Osteoblast (primary cell): ENCODE data around the gene UGGT2. TPM values are rescaled to one million over a fixed set of nuclear protein-coding genes. Genes with fewer than 3 reads are reported as not detected.

ENCODE experiments used
- DNase-seq: peaks from one replicate; pipeline ENCODE4 v3.0.0; 2011; ENCODE audit warnings: low spot score, mixed read lengths; ENCODE audit not compliant: insufficient read length; ENCODE audit errors: missing footprints
- H2AFZ ChIP-seq: 2 replicates; pipeline ENCODE4 v1.6.0; 2011; ENCODE audit warnings: mild to moderate bottlenecking, low read length
- H3K27ac ChIP-seq: 2 replicates; pipeline ENCODE4 v1.5.1; 2011; ENCODE audit warnings: mild to moderate bottlenecking, low read depth, low read length, moderate library complexity
- H3K27me3 ChIP-seq: 2 replicates; pipeline ENCODE4 v1.6.0; 2012; ENCODE audit warnings: mild to moderate bottlenecking, control low read depth, inconsistent platforms, low read length, moderate library complexity; ENCODE audit not compliant: insufficient read depth
- H3K36me3 ChIP-seq: 2 replicates; pipeline ENCODE4 v1.5.1; 2011; ENCODE audit warnings: mild to moderate bottlenecking, low read length, control low read depth, moderate library complexity; ENCODE audit not compliant: insufficient read depth
- H3K4me1 ChIP-seq: 2 replicates; pipeline ENCODE4 v1.5.1; 2011; ENCODE audit warnings: mild to moderate bottlenecking, low read length, control low read depth, moderate library complexity; ENCODE audit not compliant: insufficient read depth
- H3K4me2 ChIP-seq: 2 replicates; pipeline ENCODE4 v1.6.0; 2011; ENCODE audit warnings: mild to moderate bottlenecking, low read length; ENCODE audit not compliant: insufficient read depth
- H3K4me3 ChIP-seq: fragments of 200-600 bp; sonication (generic); 3 replicates; pipeline ENCODE4 v1.5.1; 2012; ENCODE audit warnings: mild to moderate bottlenecking, low read length, inconsistent platforms; ENCODE audit not compliant: insufficient read depth
- H3K79me2 ChIP-seq: 2 replicates; pipeline ENCODE4 v1.6.0; 2012; ENCODE audit warnings: mild to moderate bottlenecking, low read length, control low read depth, inconsistent platforms; ENCODE audit not compliant: insufficient read depth
- H3K9me3 ChIP-seq: 2 replicates; pipeline ENCODE4 v1.5.1; 2011; ENCODE audit warnings: low read depth, low read length, control low read depth
- H4K20me1 ChIP-seq: 2 replicates; pipeline ENCODE4 v1.6.0; 2012; ENCODE audit warnings: mild to moderate bottlenecking, low read length, control low read depth; ENCODE audit not compliant: insufficient read depth
- CTCF ChIP-seq: IDR thresholded peaks from 2 replicates; pipeline ENCODE4 v1.5.1; 2011; ENCODE audit warnings: mild to moderate bottlenecking, low read depth, low read length, moderate library complexity; ENCODE audit errors: extremely low read depth
- total RNA-seq: library from RNA; depleted of rRNA; stranded (reverse); fragments of >200 nt; gene quantifications from 2 replicates; pipeline ENCODE4 v1.2.3, GENCODE V29; 2012

The UGGT2 gene
- total RNA-seq, 1 donor = 78.2 TPM

DNA sequence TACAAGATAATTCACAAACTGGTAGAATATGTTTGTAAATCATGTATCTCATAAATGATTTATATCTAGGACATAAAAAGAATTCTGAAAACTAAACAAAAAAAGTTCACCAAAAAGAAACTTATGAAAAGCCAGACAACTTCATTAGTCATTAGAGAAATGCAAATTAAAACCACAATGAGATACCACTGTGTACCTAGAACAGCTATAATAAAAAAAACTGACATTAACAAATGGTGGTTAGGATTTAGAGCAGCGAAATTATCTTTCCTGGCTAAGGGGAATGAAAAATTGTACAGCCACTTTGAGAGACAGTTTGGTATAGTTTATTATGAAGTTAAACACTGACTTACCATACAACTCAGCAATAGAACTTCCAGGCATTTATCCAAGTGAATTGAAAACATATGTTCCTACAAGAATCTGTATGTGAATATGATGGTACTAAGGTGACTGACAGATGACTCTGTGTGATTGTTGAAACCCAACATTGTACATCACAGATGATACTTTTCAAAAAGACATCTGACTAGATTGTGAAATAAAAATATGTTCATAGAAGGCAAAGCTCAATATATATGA lies 41.8 kb downstream of the UGGT2 start:
- no peaks in the 10 kb centered on the region for H3K9me3 ChIP-seq
- no peak for TF ChIP-seq CTCF
- H4K20me1 ChIP-seq = no peaks in the 10 kb centered on the region
- no peak overlapping the region for H2AFZ ChIP-seq
- no peak overlapping the region for H3K4me2 ChIP-seq
- H3K79me2 ChIP-seq = peaks cover 10% of the 10 kb centered on the region
- no peaks in the 10 kb centered on the region for H3K4me1 ChIP-seq
- H3K4me3 ChIP-seq = no peak overlapping the region
- no peaks in the 10 kb centered on the region for H3K27me3 ChIP-seq
- no peak for DNase-seq
- H3K27ac ChIP-seq = no peak overlapping the region
- no peaks in the 10 kb centered on the region for H3K36me3 ChIP-seq

DNA sequence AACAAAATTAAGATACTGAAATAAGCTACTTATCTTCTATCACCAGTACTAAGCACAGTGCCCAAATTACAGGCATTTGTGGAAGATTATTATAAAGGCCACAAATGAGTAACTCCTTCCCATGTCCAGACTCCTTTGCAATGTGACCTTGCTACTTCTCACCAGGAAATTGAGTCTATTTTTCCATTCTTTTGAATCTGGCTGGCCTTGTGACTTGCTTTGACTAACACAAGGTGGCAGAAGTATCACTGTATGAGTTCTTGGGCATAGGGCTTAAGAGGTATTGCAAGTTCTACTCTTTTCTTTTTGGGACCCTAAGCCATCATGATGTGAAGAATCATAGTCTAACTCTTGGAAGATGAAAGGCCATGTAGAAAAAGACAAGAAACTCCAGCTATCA lies 49.9 kb downstream of the UGGT2 start:
- Histone ChIP-seq H3K27me3 (no peaks in the 10 kb centered on the region), H3K4me2 (no peak overlapping the region), H3K9me3 (no peaks in the 10 kb centered on the region), H2AFZ (no peak overlapping the region), H3K4me1 (no peaks in the 10 kb centered on the region), H3K36me3 (no peaks in the 10 kb centered on the region), H3K4me3 (no peak overlapping the region), H3K27ac (no peak overlapping the region), H4K20me1 (peaks cover 4% of the 10 kb centered on the region), H3K79me2 (peaks cover 19% of the 10 kb centered on the region)
- peak; percentile 20 for TF ChIP-seq CTCF
- DNase-seq = no peak

GRCh38 chr13:96002322-96003131 lies 50.7 kb downstream of the UGGT2 start:
- H3K4me3 ChIP-seq = no peak overlapping the region
- no peaks in the 10 kb centered on the region for H3K9me3 ChIP-seq
- no peak overlapping the region for H2AFZ ChIP-seq
- H3K27ac ChIP-seq = no peak overlapping the region
- H4K20me1 ChIP-seq = peaks cover 4% of the 10 kb centered on the region
- peaks cover 14% of the 10 kb centered on the region for H3K79me2 ChIP-seq
- DNase-seq = no peak
- H3K4me1 ChIP-seq = no peaks in the 10 kb centered on the region
- no peak overlapping the region for H3K4me2 ChIP-seq
- no peaks in the 10 kb centered on the region for H3K36me3 ChIP-seq
- TF ChIP-seq CTCF = no peak
- no peaks in the 10 kb centered on the region for H3K27me3 ChIP-seq

DNA sequence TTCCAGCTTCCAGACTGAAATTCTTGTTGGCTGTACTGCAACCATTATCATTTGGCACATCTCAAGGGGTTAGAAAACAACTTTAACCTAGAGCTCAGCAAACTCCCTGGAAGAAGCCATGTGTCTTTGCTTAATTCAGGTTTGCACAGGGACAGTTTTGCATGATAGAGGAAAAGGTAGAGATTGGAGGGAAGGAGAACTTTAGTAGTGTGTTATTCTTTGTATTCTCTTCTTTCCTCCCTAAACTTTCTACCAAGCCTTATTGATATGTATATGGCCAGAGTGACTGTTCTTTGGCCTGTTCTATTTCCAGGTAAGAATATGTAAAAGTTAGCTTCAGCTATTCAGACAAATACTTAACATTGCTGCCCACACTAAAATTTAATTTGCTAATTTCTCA lies 53.1 kb downstream of the UGGT2 start:
- Histone ChIP-seq H3K79me2 (peaks cover 3% of the 10 kb centered on the region), H3K27me3 (no peaks in the 10 kb centered on the region), H3K27ac (no peak overlapping the region), H3K9me3 (no peaks in the 10 kb centered on the region), H3K36me3 (no peaks in the 10 kb centered on the region), H4K20me1 (peaks cover 4% of the 10 kb centered on the region), H3K4me3 (no peak overlapping the region), H2AFZ (no peak overlapping the region), H3K4me2 (no peak overlapping the region), H3K4me1 (no peaks in the 10 kb centered on the region)
- no peak for TF ChIP-seq CTCF
- DNase-seq = no peak
